Midbrain (tissue), 1 donor: ENCODE measurements around the gene TEX10.
"Not testable (repeated sequence)": the region's sequence is repeated elsewhere in the genome, so short reads cannot be mapped to it uniquely, and the experiment has no call there.

Source experiments
- DNase-seq: peaks from one replicate; lab custom pipeline; 2025; lab: John Stamatoyannopoulos, UW

Gene TEX10

DNA sequence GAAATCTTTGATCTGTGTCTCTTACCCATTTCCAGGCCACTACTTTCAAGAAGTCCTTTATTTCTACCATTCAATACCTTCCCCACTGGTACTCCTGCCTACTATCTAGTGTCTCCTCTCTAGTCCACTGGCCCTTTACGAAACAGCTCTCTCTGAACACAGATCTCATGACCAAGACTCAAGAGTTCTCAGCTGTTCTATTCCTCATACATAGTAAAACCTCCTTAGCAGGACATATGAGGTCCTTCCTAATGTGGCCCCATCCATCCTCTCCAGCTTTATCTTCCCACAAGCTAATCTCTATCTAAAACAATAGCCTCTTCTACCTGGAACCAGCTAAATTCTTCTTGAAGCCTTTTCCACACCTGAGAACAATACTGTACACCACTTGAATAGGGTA is 2.6 kb downstream of the TEX10 start:
- no peak for DNase-seq

DNA sequence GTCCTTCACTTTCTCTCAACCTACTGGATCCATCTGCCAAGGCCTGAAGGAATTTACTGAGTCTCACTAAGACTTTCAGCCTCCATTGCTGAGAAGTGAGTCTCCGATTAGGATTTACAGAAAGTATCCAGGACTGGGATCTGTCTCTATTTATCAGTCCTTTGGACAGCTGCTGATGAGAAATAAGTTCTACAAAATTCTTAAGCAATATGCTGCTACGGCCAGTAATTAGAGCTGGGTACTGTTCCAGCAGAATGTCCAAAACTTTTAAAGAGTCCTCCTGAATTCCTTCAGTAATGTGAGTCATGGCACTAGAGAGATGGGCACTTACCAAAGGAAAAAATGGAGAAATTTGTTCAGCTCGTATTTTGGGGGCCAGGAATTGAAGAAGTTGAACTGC is 5.9 kb downstream of the TEX10 start:
- no peak for DNase-seq

DNA sequence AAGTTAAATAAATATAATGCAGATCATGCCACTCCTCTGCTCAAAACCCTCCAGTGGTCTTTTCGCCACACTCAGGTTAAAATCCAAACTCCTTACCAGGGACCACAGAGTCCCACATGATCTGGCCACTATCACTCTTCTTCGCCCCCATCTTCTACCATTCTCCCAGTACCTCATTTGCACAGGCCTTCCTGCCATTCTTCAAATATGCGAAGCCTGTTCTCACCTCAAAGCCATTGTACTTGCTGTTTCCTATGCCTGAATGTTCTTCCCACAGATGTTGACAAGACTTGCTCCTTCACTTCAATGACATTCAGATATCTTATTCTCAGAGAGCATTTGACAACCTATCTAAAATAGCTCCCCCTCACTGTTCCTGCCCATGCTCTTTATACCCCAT is 10.9 kb downstream of the TEX10 start:
- DNase-seq = no peak

DNA sequence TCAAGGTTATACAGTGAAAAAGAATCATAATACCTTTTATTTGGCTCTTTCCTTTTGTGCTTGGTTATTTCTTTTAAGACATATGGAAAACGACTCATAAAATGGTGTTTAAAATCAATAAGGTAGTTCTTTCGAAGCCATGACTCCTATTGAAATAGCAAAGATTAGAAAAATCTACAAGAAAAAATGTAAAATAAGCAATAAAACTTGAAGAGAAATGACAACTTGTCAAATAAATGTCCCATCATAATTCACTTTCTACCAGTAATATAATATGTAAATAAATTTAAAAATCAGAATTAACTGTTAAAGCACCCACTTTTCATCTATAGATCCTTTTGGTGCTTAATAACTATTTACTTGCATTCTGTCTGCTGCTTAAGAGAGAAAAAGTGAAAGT is 12.5 kb downstream of the TEX10 start:
- no peak for DNase-seq

DNA sequence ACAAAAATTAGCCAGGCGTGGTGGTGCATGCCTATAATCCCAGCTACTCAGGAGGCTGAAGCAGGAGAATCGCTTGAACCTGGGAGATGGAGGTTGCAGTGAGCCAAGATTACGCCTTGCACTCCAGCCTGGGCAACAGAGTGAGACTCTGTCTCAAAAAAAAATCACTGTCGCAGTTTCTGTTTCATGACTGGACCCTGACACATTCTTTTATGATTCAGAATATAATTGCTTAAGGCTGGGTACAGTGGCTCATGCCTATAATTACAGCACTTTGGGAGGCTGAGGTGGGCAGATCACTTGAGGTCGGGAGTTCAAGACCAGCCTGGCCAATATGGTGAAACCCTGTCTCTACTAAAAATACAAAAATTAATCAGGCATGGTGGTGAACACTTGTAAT is 14.0 kb downstream of the TEX10 start:
- DNase-seq = not testable (repeated sequence)

DNA sequence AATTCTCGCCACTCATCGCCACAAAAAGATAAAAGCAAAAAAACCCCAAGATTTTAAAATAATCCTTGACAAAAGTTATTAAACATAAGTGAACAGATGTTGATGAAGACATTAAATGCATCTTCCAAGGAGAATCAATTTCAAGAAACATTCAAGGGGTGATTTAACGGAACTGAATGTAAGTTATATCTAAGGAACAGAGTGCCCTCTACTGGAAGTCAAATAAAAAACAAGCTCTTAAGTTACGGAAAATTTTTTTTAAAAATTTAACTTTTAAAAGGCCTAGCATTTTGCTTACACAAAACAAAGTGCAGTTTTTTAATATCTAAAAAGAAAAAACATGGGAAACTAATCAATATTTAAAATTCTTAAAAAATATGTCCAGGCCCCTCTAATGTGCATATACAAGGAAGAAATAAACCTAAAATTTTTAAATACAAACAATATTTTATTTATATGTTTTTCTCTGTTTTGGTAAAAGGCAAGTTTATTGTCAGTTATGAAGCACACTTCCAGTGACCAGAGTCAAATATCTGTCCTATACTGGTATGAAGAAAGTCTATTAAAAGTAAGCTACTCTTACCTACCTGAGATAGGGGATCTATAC is 28.0 kb downstream of the TEX10 start:
- peak; percentile 26 for DNase-seq

DNA sequence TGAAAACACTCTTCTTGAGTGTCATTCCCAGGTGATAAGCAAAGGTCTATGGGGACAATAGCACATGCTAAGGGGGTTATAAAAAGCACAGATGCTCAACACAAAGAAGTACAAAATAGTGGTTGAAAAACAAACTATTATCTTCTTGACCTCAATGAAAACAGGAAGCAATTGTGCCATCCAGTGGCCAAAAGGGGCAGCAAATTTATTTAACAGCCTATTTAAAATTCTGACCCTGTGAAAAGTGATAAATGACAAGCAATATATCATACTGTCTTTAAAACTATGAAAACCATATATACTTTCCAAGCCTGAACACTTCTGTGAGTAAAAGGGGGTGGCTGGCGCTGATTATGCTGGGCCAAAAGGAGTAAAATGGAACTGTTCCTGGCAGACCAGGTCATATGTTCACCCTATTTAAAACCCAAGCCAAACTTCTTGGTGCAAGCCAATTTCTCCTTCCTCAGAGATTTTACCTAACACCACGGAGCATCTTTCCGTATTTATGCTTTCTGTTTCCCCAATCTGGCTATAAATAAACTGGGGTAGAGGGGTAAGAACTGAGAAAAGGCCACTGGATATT is 29.7 kb downstream of the TEX10 start:
- DNase-seq = peak; percentile 45

DNA sequence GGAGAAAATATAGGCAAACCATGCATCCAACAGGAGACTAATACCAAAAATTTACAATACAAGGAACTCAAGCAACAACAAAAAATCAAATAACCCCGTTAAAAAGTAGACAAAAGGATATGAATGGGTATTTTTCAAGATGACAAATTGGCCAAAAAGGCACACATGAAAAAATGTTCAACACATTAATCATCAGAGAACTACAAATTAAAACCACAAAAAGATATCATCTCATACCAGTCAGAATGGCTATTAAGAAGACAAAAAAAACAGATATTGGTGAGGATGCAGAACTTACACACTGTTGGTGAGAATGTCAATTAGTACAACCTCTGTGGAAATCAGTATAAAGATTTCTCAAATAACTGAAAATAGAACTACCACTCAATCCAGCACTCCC is 35.0 kb downstream of the TEX10 start:
- no peak for DNase-seq

DNA sequence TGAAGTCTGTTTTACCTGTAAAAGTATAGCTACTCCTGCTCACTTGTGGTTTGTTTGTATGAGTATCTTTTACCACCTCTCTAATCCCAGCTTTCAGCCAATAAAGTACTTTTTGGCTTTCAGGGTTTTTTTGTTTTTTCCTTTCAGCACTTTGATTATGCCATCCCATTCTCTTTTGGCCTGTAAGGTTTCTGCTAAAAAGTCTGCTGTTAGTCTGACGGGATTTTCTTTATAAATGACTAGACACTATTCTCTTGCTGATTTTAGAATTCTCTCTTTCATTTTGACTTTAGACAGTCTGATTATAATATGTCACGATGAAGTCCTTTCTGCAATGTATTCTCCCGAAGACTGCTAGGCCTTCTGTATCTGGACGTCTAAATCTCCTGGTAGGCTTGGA is 37.2 kb downstream of the TEX10 start:
- no peak for DNase-seq

DNA sequence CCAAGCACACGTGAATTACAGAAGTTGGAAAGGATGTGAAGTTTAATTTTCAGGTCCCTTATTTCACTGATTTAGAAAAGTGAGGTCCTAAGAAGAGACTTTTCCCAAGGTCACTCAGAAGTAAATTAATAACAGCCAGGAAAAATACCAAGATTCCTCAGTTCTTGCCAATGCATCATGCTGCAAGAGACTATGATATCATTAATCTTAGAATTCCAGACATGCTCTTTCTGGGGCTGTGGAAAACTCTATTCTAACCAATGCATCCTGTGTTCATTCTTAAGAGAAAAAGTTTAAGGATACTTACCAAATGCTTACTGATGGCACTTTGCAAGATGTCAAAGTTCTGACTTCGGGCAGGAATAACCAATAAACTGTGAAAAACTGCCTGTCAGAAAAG is 42.8 kb downstream of the TEX10 start:
- no peak for DNase-seq

DNA sequence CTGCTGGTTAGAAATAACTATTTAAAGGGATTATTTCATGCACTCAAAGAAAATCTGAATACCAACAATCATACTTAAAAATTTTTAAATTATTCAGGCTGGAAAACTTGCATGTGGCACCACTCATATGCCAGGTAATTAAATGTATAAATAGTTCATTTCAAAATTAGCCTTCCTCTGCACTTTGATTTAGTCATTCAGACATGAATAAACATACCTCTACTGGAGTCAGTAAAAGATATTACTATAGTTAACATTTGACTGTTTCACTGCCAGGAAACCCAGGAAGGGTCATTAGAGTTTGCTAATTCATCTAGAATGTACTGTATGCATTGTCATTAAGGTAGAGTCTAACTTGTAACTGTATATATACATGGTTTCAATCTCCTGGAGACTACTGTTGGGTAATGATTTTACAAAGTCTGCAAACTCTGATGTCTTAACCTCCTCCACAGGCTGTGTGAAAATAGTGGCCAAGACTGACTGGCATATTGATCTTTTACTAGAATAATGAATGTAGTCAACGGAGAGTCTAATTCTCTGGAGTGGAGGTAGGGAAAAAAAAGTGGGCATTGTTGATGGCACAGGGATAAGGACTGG is 43.7 kb downstream of the TEX10 start:
- DNase-seq = no peak

DNA sequence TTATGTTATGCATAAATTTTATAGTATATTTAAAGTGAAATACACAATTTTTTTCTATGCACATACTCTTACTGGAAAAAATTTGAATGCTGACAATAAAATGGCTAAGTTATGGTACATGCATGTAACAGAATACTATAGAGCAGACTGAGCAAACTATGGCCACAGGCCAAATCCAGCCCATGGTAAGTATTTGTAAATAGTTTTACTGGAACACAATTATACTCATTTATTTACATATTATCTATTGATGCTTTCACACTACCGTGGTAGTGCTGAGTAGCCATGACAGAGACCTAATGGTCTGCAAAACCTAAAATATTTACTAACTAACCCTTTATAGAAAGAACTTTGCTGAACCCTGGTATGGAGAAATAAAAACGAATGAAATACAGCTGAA is 45.7 kb downstream of the TEX10 start:
- DNase-seq = no peak

DNA sequence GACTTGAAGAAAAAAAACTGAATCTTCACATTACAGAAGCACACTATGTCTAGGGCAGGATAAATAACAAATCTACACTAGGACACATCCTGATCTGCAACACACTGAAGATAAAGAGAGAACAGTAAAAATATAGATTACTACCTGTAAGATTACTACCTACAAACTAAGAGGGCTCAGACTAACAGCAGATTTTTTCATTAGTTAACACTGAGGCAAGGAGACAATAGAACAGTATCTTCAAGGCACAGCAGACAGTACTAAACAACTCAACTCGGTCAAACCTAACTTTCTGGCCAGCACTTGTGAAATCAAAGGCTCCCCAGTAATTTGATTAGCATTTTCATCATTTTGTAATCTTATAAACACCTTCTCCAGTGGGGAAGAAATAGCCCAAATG is 46.5 kb downstream of the TEX10 start:
- no peak for DNase-seq

DNA sequence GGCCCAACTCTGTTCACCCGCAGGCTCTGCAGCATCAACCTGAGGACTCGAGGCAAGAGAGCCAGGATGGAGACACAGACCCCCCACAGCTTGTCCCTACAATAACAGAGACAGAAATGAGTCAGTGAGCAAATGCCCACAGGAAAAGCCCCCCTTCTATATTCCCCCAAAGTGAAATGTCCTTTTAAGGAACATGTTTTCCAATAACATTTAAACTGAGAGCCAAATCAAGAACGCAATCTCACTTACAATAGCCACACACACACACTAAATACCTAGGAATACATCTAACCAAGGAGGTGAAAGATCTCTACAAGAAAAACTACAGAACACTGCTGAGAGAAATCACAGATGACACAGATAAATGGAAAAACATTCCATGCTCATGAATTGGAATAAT is 49.0 kb downstream of the TEX10 start:
- no peak for DNase-seq

DNA sequence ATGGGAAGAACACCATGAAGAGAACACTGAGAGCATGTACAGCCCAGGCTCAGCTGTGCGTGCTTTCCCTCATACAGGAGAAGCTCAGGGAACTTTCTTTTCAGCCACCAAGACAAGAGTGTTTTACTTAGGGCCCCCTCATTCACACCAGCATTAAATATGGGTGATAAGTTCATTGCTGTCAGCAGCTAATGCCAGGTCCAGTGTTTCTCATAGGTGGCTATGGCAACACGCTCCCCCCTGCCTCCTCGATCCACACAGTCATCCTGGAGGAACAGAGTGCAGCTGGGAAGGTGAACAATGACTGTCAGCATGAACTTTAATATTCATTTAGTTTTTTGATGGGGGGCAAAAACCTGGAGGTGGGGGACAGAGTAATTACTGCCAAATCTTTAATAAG is 54.4 kb downstream of the TEX10 start:
- no peak for DNase-seq

DNA sequence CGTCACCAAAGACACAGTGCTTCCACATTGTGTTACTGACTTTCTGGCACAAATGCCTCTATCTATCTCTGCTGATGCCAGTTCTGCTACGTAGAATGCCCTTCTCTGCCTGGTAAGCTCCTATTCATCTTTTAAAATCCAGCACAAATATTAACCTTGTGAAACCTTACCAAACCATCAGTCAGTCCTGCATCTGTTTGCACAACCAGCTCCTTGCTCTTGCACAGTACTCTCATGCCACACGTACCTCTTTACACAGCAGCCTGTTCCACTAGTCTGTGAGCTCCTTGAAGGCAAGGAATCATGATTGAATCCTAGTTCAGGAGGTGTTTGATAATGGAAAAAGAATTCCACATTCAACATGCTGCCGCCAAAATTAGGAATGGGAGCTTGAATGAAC is 56.3 kb downstream of the TEX10 start:
- no peak for DNase-seq

DNA sequence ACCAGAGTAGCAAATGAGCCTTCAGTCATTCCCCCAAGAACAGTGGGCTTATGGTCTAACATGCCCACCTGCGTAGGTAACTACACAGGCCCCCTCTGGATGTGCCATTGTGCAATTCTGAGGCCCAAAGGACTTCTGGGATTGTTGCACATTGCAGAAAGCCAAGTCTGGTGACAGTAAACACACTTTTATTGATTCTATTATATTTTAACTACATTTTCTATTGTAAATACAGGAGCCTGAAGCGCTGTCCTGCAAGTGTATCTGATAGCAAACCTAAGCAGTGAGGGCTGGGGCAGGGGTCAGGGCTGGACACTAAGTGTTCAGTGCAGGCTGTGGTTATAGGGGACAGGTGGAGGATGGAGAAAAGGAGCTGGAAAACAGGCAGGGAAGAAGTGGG is 57.5 kb downstream of the TEX10 start:
- DNase-seq = no peak

DNA sequence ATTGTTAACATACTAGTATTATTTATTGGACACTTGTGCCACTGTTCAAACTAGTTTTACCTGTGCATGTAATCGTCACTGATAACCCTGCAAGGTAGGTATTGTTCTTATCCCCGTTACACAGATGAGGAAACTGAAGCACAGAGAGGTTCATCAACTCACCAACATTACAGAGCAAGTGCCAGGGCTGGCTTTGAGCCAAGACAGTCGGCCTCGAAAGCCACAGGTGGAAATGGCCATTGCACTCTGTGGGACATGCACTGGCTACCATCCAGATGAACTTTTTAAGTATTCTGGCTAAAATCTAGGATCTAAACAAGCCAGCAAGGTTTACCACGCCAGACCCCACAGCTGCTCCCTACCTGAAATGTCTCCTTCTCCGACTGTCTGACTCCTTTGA is 57.9 kb downstream of the TEX10 start:
- no peak for DNase-seq

DNA sequence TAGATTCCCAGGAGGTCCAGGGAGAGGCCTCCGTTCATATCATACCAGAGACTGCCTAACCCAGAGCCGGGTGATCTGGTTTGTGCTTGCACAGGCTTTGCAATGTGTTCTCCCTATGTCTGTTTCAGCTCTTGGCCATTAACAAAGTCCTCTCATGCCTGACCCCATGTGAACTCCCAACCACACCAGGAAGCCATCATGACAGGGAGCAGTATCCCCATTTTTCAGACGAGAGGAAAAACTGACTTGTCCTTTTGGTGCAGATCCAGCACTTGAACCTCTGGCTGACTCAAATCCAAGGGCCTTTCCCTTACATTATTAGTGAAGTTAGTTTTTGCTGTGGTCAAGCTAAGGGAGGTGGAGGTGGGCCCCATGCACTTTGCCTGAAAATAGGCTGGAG is 58.4 kb downstream of the TEX10 start:
- no peak for DNase-seq

DNA sequence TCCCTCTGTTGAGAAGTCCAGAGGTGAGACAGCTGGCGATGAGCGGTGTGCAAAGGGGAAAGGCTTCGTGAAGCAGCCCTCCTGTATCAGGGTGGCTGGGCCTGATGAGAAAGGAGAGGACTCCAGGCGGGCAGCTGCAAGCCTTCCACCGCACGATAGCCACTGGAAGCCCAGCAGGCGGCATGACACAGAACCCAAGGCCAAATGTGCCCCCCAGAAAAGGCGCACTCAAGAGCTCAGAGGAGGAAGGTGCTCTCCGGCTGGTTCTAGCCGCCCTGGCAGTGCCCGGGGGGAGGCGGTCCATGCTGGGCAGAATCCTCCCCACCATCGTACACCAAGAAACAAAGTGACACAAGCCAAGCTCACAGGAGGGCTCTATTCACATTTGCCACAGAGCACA is 60.3 kb downstream of the TEX10 start:
- no peak for DNase-seq

DNA sequence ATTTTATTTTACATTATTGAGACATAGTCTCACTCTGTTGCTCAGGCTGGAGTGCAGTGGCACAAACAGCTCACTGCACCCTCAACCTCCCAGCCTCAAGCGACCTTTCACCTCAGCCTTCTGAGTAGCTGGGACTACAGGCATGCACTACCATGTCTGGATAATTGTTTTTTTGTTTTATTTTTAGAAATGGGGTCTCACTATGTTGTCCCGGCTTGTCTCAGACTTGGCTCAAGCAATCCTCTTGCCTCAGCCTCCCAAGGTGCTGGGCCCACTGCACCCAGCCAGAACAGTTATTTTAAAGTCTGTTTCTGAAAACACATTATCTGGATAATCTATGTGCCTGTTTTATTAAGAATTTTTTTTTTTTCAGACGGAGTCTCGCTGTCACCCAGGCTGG is 62.0 kb downstream of the TEX10 start:
- no peak for DNase-seq

DNA sequence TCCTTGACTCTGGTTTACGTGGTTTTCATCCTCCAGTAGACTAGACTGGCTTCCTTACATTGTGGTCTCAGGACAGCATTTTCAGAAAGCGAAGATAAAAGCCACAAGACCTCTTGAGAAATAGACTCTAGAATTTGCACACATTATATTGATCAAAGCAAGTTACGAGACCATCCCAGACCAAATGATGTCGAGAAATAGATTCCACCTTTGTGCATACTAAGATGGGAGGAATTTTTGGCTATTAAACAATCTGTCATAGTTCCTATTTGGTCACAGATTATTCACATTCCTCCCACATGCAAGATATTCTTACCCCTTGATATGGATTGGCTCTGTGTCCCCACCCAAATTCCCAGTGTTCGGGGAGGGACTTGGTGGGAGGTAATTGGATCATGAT is 65.6 kb downstream of the TEX10 start:
- DNase-seq = no peak

DNA sequence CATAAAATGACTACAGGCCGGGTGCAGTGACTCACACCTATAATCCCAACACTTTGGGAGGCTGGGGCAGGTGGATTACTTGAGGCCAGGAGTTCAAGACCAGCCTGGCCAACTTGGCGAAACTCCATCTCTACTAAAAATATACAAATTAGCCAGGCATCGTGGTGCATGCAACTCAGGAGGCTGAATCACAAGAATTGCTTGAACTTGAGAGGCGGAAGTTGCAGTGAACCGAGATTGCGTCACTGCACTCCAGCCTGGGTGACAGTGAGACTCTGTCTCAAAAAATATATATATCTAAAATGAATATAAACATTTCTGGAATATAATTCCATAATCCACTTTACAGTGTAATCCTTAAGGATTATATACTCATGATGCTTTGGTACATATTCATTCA is 66.5 kb downstream of the TEX10 start:
- DNase-seq = no peak

DNA sequence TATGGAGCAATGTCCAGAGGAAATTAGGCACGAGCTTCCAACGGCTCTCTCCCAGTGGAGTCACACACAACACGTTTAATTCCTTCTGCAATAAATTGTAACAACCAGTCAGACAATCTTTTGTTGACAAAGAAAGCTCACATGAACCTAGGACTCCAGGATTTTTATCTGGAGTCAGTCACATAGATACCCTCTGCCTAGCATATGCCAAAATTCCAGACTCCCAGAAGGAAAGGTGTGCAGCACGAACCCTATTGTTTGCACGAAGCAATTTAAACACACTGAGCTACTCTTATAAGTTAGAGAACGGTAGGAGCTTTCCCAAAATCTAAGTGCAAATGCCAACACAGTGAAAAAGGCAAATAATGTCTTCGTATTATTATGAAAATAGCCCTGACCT is 67.1 kb downstream of the TEX10 start:
- no peak for DNase-seq
